HG03060 (cell line): ENCODE data around the gene PPM1F.

ENCODE experiments used
- ATAC-seq: cut with Tn5 transposase; IDR thresholded peaks from one replicate; pipeline ENCODE4 v1.9.1; 2021; ENCODE audit warnings: low read depth, moderate number of reproducible peaks; ENCODE audit not compliant: unreplicated experiment

PPM1F gene

GRCh38 chr22:21977814-21978213 is 25.2 kb upstream of the PPM1F start:
- ATAC-seq = no peak

GRCh38 chr22:21975854-21976345 is 23.3 kb upstream of the PPM1F start:
- no peak for ATAC-seq

GRCh38 chr22:21975273-21975672 is 22.6 kb upstream of the PPM1F start:
- ATAC-seq = no peak

GRCh38 chr22:21974058-21974649 is 21.5 kb upstream of the PPM1F start:
- no peak for ATAC-seq

- ATAC-seq = no peak
Observed at GRCh38 chr22:21972806-21973205, 20.2 kb upstream of the PPM1F start.

GRCh38 chr22:21972293-21972779 is 19.7 kb upstream of the PPM1F start:
- ATAC-seq = no peak

- ATAC-seq = no peak
Observed at GRCh38 chr22:21971858-21972275, 19.2 kb upstream of the PPM1F start.

- no peak for ATAC-seq
Observed at GRCh38 chr22:21970800-21971617, 18.4 kb upstream of the PPM1F start.

- ATAC-seq = no peak
Observed at GRCh38 chr22:21970037-21970799, 17.6 kb upstream of the PPM1F start.

- ATAC-seq = no peak
Observed at GRCh38 chr22:21968452-21969129, 15.9 kb upstream of the PPM1F start.

- no peak for ATAC-seq
Observed at GRCh38 chr22:21967693-21968271, 15.1 kb upstream of the PPM1F start.

GRCh38 chr22:21966643-21967516 is 14.2 kb upstream of the PPM1F start:
- ATAC-seq = no peak

GRCh38 chr22:21965762-21966288 is 13.2 kb upstream of the PPM1F start:
- no peak for ATAC-seq

GRCh38 chr22:21964918-21965484 is 12.4 kb upstream of the PPM1F start:
- ATAC-seq = no peak

GRCh38 chr22:21964234-21964633 is 11.6 kb upstream of the PPM1F start:
- no peak for ATAC-seq

GRCh38 chr22:21963790-21964211 is 11.2 kb upstream of the PPM1F start:
- no peak for ATAC-seq

GRCh38 chr22:21963286-21963685 is 10.6 kb upstream of the PPM1F start:
- no peak for ATAC-seq

- no peak for ATAC-seq
Observed at GRCh38 chr22:21962655-21962949, 10.0 kb upstream of the PPM1F start.
